GM19035 (cell line): ENCODE results near the gene TMEM183A.

Experiments
- ATAC-seq: cut with Tn5 transposase; IDR thresholded peaks from one replicate; pipeline ENCODE4 v1.9.1; 2021; ENCODE audit not compliant: unreplicated experiment

The TMEM183A gene

GRCh38 chr1:203063287-203063686, 56.1 kb downstream of the TMEM183A start:
- no peak for ATAC-seq

- no peak for ATAC-seq
Measured at GRCh38 chr1:203065191-203065590, 58.0 kb downstream of the TMEM183A start.

- ATAC-seq: no peak
Measured at GRCh38 chr1:203065986-203066385, 58.8 kb downstream of the TMEM183A start.

- ATAC-seq: no peak
Measured at GRCh38 chr1:203066965-203067364, 59.8 kb downstream of the TMEM183A start.

- ATAC-seq: no peak
Measured at GRCh38 chr1:203069030-203069747, 62.0 kb downstream of the TMEM183A start.

- no peak for ATAC-seq
Measured at GRCh38 chr1:203072002-203072602, 64.9 kb downstream of the TMEM183A start.

GRCh38 chr1:203072911-203073310, 65.7 kb downstream of the TMEM183A start:
- no peak for ATAC-seq

- no peak for ATAC-seq
Measured at GRCh38 chr1:203073469-203073868, 66.3 kb downstream of the TMEM183A start.
